C1 segment of cervical spinal cord (tissue), 14 donors: ENCODE data around the gene TMEM97.
A peak's percentile ranks its signal among the peaks of the same experiment; 100 is the strongest.

Experiments
- DNase-seq, 14 donors: peaks; one replicate each; lab custom pipeline; 2025; lab: John Stamatoyannopoulos, UW

TMEM97 gene

GRCh38 chr17:28315846-28316705, 2.9 kb upstream of the TMEM97 start:
- DNase-seq: no peak

GRCh38 chr17:28317099-28317965, 1.7 kb upstream of the TMEM97 start:
- DNase-seq: no peak

DNA sequence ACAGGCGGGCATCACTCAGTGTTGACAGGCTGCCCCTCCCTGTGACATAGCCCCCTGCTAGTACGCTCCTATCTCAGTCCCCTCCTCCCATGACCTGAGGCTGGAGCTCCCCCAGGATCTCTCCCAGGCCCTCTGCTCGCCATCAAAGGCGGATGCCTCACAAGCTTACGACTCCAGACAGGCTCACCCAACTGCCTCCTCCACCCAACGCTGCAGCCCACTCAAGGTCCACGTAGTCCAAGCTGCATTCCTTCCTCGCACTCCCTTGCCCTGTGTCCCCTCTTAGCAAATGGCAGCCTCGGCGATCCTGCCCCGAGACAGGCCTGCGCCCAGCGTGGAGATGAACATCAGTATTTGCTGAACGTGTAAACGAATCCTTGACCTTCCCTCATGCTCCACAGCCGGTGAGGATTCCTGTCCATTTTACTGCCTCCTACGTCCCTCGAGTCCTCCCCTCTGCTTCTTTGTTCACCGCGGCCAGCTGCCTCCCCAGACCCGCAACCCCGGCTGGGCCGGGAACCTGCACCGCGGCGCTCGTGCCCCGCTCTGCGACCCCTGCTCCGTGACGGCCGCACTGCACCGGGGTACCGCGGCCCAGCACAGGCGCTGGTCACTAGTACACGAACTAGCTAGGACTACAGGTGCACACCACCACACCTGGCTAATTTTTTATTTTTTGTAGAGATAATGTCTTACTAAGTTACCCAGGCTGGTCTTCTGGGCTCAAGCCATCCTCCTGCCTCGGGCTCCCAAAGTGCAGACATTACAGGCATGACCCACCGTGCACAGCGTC, 838 bp upstream of the TMEM97 start:
- no peak for DNase-seq

DNA sequence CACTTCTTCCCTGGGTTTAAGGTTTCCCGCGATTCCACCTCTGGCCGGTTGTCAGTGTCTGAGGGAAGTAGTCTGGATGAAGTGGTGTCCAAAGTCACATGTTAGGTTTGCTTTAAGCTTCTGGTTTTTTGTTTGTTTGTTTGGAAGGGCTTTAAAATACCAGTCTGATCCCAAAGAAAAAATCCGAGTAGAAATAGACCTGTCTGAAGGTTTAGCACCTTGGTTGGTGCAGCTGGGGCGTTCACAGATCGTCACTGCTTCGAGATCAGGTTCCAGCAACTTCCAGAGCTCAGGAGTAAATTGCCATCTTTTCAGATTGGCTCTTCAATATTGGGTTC, 567 bp downstream of the TMEM97 start:
- no peak for DNase-seq

GRCh38 chr17:28320215-28321061, 1.4 kb downstream of the TMEM97 start:
- no peak for DNase-seq

DNA sequence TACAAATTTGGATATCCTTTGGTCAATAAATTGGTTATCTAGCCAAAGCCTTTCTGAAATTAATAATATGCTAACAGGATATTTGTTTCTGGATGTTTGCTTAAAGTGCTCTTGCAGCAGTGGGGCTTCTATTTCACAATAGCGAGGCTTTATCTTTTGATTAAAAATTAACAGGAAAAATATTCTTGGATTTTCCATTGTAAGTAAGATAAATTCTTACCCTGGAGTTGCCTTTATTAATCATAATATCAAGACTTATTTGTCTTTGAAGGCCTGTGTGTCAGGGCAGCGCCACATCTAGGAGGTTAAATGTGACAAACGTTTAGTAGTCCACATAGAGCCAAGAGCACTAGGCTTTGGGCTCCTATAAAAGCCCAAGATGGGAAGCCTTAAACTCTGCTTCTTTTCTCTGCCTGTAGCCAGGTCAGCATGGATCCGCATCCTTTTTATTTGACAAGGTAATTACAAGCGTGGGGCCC, 5.3 kb downstream of the TMEM97 start:
- no peak for DNase-seq

- no peak for DNase-seq
Measured at GRCh38 chr17:28324781-28325180, 5.8 kb downstream of the TMEM97 start.

- peak in 1 of 14 donors; percentile 30 for DNase-seq
Measured at GRCh38 chr17:28325211-28325610, 6.2 kb downstream of the TMEM97 start.

DNA sequence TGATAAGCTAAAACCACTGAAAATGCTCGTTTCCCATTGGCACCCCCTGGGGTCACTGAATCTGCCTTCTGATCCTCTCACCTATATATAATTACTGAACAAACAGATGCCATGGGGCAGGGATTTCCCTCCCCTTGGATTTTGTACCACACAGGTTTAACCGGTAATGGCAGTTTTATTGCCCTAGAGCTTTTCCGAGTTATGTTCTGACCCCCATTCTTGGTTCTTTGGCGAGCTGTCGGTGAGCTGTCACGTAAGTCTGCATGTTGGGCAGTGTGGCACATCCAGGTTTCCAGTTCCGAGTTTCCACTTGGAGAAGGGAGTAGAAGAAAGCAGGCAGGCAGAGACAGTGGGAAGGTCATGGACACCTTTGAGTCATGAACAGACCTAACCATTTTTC, 7.1 kb downstream of the TMEM97 start:
- no peak for DNase-seq

DNA sequence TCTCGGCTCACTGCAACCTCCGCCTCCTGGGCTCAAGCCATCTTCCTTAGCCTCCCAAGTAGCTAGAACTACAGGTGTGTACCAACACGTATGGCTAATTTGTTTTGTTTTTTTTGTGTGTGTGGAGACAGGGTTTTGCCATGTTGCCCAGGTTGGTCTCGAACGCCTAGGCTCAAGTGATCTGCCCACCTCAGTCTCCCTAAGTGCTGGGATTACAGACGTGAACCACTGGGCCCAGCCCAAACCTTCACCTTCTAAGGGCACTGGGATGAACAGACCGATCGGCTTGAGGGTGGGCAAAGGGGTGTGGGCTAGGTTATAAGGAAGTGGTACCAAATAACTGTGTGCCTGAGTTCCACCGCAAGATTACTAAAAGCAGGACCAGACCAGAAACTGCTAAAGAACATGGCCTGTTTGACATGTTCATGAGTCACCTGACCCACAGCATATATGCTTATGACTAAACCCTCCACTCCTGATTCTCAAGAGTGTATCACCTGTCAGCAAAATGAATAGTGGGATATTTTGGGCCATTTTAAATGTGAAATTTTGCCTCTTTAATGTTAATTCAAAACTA, 8.1 kb downstream of the TMEM97 start:
- no peak for DNase-seq

DNA sequence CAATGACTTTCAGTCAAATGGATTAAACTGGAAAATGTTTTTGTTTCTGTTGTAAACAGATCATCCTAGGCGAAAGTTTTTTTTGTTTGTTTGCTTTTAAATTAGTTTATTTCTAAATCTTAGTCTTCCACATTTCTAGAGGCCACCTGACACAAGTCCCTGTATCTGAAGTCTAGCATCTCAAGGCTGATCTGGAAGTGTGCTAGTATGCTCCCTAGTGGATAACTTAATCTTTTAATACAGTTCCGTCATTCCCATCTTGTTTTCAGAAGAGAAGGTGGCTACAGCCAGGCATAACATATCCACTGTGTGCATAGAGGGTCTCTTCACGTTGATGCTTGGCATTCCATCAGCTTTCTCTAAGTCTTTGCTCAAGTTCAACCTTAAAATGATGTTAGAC, 8.7 kb downstream of the TMEM97 start:
- DNase-seq: no peak

- DNase-seq: no peak
Measured at GRCh38 chr17:28328325-28328724, 9.3 kb downstream of the TMEM97 start.

DNA sequence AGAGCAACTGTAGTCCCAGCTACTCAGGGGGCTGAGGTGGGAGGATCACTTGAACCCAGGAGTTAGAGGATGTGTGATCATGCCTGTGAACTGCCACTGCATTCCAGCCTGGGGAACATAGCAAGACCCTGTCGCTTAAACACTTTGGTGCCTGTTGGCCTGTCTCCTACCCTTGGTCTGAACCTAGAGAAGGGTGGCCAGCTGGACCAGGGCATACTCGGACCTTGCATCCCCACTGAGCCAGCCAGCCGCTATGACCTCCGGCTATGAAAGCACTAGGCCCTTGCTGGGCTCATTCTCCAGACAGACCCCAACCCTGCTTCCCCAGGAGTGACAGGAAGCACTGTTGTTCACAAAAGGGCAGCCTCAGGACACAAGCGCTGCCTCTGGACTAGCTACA, 11.7 kb downstream of the TMEM97 start:
- DNase-seq: no peak

DNA sequence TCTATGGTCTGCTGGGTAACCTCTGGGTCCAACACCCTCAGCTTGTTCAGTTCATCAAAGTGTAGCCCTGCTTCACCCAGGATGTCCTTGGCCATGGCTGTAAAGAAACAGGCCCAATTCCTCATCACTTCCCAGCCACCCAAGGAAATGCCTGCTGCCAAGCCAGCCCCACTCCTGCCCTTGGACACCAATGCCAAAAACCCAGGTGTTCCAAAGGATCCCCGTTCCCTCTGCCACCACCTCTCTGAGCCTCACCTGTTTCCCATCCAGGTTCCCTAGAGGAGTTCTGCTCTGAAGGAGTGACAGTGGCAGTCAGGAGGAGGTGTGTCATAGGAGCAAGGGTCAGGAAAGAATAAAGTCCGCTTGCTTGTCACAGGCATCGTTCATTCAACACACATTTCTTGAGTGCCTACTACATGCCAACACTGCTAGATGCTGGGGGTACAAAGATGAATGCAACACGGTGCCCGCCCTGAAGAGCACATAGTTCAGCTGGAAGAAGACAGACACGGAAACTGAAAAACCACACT, 13.0 kb downstream of the TMEM97 start:
- no peak for DNase-seq

- no peak for DNase-seq
Measured at GRCh38 chr17:28333083-28333746, 14.2 kb downstream of the TMEM97 start.

DNA sequence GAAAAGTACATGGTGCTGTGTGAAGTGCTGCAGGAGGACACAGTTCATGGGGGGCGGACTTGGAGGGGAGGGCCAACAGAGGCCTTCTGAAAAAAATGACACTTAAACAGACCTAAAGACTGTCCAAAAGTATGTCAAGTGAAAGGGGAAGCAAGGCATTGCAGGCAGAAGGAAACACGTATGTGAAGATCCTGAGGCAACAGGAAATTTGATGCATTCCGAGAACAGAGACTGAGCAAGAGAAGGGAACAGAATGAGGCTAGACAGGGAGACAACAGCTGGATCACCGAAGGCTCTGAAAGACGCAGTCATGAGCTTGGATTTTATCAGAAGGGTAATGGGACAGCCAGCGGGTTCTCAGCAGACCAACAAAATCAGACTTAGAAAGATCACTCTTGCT, 15.2 kb downstream of the TMEM97 start:
- no peak for DNase-seq

DNA sequence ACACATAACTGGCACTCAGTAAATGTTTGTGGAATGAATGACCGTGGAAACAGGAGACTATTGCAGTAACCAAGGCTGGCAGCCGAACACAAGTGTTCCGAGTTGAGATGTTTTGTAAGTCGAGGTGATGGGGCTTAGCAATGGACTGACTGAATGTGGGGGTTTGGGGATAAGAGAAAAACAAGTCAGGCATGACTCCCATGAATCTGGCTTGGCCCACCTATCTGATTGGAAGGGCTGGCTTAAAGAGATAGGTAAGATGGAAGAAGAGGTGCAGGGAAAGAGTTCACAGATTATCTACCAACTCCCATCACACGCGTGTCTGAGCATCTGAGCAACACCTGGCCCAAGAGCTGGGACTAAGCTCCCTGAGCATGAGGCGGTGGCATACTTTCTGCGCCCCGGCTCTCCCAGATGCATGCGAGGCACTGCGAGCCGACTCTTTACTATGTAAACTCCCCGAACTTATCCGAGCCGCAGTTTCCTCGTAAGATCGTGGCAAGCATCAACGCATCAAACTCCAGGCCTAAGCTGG, 15.7 kb downstream of the TMEM97 start:
- no peak for DNase-seq

- DNase-seq: peak; percentile 89 to 100 (median 98)
Measured at GRCh38 chr17:28335201-28335958, 16.4 kb downstream of the TMEM97 start, which contains the start of the genes IFT20 and TNFAIP1. Gene IFT20 (minus strand): TSS chr17:28335472. CDS start chr17:28331985, 3,487 bp downstream. Gene TNFAIP1 (plus strand): TSS chr17:28335761. CDS start chr17:28339522, 3,761 bp downstream.
